ACHN (cell line): ENCODE data around the gene CLMN.
"Not testable (repeated sequence)": the region's sequence is repeated elsewhere in the genome, so short reads cannot be mapped to it uniquely, and the experiment has no call there.

Source experiments
- DNase-seq: peaks from one replicate; pipeline ENCODE4 v3.0.0-alpha.2; 2015
- in situ Hi-C: cut with HindIII; loops from 2 replicates; pipeline ENCODE4 v1.10.0; 2017; ENCODE audit warnings: low sequenced_read_pairs, low pct_ligation_motif_present, low pct_unique_long_range_greater_than_20kb

The CLMN gene

DNA sequence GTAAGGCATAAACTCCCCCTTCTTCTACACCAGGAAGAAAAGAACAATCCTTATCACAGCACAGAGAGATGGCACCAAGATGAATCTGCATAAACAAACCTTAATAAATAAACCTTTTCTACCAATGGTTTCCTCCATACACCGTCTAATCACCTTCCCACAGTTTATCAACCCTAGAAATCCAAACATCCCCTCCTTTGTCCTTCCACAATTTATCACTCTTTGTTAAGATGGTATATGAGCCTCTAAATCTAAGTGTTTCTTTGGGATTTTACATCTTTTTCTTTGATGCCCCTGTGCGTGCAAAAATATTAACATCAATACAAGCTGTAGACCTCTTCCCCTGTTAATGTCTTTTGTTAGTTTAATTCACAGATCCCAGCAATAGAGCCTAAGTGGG lies 174.9 kb downstream of the CLMN start:
- in situ Hi-C loops, result no loop called here
- no peak for DNase-seq

DNA sequence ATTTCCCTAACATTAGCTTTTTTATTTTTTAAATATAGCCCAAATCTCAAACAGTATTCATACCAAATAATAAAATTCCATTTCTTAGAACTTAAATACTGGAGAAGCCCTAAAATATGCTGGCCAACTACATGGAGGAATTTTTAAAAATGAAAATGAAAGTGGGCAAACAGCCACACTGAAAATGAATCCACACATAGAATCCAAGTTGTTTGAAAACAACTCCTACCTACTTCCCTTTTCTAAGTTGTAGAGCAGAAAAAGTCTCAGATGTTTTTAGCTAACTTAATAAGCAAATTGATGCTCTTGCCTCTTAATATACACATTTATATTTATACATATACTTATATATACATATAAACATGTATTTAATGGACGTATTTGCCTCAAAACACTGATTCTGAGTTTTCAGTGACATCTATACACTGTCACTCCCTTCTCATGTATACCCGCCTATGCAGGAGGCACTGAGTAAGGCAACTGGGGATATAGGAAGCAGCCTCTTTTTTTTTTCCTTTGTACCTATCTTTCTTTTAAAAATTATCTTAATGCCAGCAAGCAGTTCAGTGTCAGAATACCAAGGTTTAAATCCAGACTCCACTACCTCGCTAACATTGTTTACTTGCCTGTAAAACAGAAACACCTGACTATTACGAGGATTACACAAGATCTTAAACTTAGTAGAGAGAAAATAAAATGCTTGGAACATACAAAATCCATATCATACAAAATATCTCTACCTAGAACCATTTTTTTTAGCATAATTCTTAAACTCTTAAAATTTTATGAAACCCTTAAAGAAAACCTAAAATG lies 175.7 kb downstream of the CLMN start:
- no peak for DNase-seq
- in situ Hi-C loops, result no loop called here

DNA sequence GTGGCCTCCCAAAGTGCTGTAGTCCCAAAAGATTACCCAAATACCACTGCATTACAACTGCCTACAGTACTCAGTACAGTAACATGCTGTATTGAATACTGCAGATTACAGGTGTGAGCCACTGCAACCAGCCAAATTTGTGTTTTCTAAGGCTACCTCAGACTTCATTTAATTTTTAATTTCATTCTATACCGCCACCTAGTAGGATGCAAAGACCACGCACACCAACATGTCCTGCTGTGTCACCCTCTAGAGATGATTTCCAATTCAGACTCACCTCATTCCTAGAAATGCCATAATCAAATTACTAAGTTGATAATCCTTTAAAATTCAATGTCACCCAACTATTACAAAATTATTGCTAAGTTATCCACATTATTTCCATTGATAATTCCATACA lies 177.5 kb downstream of the CLMN start:
- DNase-seq, result no peak
- in situ Hi-C loops, result no loop called here

DNA sequence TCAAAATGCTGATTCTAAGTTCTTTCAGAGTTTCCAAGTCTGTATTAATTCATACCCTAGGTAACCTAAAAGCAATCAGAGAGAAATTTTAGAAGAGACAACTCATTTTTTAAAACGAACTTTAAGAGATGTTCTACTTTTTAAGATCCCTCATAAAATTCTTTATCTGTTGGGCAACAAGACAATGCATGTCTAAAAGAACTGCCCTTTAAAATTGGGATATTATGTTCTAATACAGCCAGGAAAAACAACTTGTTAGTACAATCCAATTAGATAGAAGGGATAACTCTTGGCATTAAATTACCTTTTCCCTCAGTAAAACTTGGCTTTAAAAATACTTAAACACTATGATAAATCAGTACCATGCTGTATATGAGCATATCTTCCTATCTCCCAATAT lies 178.0 kb downstream of the CLMN start:
- in situ Hi-C loops, result no loop called here
- DNase-seq, result no peak

DNA sequence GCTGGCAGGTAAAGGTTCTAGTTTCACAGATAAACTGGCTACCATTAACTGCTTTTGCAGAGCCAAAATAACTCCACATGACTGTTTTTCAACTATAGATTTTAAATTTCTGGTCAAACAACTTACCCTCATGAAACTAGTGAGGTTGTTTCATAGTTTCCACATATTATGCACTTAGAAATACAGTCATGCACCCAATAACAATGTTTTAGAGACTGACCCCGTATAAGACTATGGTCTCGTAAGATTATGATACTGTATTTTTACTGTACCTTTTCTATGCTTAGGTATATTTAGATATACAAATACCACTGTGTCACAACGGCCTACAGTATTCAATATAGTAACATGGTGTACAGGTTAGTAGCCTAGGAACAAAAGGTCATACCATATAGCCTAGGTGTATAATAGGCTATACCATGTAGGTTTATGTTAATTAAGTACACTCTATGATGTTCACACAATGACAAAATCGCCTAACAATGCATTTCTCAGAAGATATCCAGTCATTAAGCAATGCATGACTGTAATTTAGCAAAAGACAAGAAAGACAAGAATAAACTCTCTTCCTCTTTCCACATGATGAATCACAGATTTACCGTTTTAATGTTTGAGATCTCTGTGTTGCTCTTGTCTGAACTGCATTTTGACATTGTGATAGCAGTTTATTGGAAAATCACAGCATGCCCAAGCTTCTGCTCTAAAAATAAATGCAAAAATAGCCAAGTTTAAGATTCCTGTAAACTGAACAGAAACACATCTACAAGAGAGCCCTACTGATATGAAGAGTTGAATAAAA lies 179.4 kb downstream of the CLMN start:
- in situ Hi-C loops, result no loop called here
- no peak for DNase-seq

DNA sequence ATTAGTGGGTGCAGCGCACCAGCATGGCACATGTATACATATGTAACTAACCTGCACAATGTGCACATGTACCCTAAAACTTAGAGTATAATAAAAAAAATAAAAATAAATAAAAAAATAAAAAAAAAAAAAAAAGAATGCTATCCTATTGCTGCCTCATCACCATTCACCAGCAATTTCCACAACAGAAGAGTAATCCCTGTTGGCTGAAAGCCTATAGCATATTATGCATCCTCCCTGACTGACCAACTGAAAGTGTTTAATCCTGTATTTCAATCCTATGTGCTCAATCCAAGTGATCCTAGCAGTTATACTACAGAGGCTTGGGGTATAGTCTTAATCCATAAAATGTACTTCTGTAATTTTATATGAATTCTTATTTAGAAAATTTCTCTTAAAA lies 180.8 kb downstream of the CLMN start:
- in situ Hi-C loops, result no loop called here
- no peak for DNase-seq

DNA sequence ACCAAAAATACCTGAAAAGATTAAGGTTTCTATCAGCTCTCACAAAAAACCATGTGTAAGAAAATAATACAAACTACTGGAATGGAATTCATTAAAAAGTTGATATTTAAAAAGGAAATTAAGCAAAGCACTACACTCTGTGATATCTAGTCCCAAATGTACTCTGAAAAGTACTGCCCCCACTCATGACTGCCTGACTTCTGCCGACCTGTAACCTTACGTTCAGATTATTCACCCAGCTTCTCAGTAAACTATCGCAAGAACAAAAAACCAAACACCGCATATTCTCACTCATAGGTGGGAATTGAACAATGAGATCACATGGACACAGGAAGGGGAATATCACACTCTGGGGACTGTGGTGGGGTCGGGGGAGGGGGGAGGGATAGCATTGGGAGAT lies 181.3 kb downstream of the CLMN start:
- in situ Hi-C loops, DNase-seq: not testable (repeated sequence)

DNA sequence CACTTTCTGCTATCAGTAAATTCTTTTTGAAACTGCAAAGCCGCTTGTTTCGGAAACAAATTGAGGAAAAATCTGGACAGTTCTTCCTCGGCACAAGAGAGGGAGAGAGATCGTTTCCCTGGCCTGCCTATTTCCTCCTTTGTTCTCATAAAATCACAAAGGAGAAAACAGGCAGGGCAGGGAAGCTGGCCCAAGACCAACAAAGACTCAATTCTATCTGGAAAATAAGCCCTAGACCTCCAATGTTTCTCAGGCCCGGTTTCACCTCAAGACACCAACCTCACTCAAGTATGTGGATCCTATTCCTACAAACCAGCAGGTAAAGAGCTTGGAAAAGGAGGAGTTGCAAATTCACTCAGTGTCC lies 181.9 kb downstream of the CLMN start:
- no peak for DNase-seq
- in situ Hi-C loops, result no loop called here

DNA sequence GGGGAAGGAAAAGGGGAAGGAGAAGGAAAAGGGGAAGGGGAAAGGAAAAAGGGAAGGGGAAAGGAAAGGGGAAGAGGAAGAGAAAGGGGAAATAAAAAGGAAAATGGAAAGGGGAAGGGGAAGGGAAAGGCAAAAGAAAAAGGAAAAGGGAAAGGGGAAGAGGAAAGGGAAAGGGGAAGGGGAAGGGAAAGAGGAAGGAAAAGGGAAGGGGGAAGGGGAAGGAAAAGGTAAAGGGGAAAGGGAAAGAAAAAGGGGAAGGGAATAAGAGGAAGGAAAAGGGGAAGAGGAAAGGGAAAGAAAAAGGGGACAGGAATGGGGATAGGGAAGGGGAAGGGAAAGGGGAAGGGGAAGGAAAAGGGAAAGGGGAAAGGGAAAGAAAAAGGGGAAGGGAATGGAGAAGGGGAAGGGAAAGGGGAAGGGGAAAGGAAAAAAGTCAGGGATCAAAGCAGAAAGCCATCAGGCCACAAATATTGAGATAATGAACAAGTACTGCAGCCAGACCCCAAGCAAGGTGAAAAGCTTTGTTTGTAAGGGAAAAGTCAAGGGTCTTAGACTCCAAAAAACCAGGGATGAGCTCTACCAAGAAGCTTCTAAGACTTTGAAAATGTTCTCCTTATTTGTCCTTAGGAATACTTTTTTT lies 182.4 kb downstream of the CLMN start:
- in situ Hi-C loops, result no loop called here
- DNase-seq, result no peak

DNA sequence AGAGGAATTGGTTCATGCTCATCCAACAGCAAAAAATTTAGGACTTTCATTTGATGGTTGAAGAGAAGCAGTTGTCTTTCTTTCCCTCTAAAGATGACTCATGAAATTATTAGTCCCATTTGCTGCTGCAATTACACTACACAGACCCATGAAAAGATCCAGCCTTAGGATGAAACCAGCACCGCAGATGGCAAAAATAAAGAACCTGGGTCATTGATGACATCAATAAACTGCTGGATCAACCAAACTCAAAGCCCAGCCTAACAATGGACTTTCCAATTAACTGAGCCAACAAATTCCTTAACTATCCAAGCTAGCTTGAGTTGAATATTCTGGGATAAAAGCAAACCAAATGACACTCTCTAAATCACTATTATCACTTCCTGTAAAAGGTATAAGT lies 183.1 kb downstream of the CLMN start:
- no peak for DNase-seq
- in situ Hi-C loops, result no loop called here

DNA sequence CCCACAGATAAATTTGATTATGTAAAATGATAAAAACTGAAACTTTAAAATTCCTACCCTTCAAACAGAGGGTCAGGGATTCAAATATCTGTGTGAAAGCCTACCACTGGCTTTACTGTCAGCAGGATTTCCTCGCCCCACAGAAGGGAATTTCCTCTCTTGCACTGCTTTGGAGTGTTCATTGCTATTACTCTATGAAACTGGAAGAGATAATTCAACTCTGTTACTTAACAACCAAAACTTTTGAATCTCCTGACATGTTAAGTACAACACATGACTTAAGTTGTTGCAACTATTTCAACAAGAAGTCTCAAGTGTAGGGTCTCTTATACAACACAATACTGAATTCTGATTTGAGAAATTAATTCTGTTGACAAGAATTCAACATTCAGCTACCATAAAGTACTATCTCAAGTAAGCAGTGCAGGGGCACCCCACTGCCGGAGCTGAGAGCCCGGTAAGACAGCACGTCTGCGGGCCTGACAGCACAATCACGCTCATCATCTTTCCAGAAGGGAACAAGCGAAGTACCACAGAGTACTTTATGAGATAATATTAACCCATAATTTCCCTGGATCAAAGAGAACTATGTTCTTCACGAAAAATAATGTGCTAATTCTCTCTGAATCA lies 185.3 kb downstream of the CLMN start:
- in situ Hi-C loops, result no loop called here
- no peak for DNase-seq

DNA sequence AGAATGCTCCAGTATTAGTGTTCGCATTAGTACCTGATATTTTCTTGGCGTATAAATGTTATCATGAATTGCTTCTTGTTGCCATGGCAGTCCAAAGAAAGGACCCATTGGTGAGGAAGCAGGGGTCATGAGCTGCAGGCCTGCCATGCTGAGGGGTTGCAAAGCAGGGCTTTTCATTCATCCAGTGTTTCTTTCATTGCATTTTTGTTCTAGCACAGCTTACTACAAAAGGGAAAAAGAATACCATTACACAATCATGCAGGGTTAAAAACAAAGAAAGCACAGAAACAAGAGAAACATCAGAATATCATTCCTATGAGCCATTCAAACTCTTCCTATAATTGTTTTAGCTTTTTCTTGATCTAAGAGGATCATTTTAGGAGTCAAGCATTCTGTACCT lies 186.4 kb downstream of the CLMN start:
- no peak for DNase-seq
- in situ Hi-C loops, result no loop called here

DNA sequence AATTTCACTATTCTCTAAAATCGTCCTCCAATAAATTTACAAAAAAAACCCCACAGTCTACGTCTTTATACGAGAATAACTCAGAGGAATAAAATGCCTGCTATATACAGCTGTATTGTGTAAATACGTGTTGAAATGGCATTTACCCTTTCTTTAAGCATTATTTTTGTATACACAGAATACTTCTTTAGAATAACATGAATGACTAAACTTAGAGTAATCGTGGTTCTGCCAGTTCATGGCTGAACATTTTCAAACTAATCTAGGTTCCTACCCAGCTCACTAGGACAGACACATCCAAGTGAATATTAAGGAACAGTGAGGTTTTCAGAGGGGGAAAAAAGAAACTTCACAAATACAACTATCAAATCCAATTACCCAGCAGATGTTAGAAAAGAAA lies 186.9 kb downstream of the CLMN start:
- in situ Hi-C loops, result no loop called here
- no peak for DNase-seq
